ENCODE data around the gene NCR1. TPM values are rescaled to one million over a fixed set of nuclear protein-coding genes. Genes with fewer than 3 reads are reported as not detected.
A peak's percentile ranks its signal among the peaks of the same experiment; 100 is the strongest.
"Not testable (repeated sequence)": the region's sequence is repeated elsewhere in the genome, so short reads cannot be mapped to it uniquely, and the experiment has no call there.

The NCR1 gene
- total RNA-seq, 1 experiment from 2014 or later: 4.3 TPM

DNA sequence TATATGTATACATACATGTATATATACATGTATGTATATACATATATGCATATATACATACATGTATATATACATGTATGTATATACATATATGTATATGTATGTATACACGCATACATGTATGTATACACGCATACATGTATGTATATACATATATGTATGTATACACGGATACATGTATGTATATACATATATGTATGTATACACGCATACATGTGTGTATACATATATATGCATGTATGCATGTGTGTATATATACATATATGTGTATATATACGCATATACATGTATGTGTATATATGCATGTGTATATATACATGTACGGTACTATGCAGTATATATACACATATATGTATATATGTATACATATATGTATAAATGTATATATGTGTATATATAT, 2.6 kb upstream of the NCR1 start:
- Mint-ChIP-seq H3K27me3 (ENCODE audit: low read depth) (peaks cover 5% of the 10 kb centered on the region), H3K9me3 (peaks cover 9% of the 10 kb centered on the region)

DNA sequence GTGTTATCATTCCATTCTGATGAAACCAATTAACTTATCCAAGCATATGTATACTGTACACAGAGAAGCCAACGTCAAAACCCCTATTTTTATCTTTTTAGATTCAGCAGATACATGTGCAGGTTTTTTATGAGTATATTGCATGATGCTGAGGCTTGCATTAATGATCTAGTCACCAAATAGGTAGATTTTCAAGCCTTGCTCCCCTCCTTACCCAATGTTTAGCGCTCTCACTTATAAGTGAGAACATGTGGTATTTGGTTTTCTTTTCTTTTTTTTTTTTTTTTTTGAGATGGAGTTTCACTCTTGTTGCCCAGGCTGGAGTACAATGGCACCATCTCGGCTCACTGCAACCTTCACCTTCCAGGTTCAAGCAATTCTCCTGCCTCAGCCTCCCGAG, 1.7 kb upstream of the NCR1 start:
- not testable (repeated sequence) for H3K27ac Mint-ChIP-seq; H3K36me3 Mint-ChIP-seq; H3K9me3 Mint-ChIP-seq; DNase-seq (ENCODE audit: low spot score); ATAC-seq; H3K27me3 Mint-ChIP-seq (ENCODE audit: low read depth); H3K4me3 Mint-ChIP-seq
- peaks cover 41% of the 10 kb centered on the region for H3K4me1 Mint-ChIP-seq
- POLR2A ChIA-PET: interaction anchor here (0.7 kb wide), 1 partner anchor 111 kb away, joined by 5 read pairs; no protein-coding TSS in a partner anchor
- CTCF ChIA-PET: interaction anchor here (3.0 kb wide), 1 partner anchor 23 kb away, joined by 16 read pairs; no protein-coding TSS in a partner anchor

More for the DNA sequence above, 2.6 kb upstream of the NCR1 start:
- DNase-seq (ENCODE audit: low spot score) (no peak), ATAC-seq (no peak)
- no peak for TF ChIP-seq ATF1 (CRISPR knock-in tag; IDR thresholded peaks at IDR 0.05)
- TF ChIP-seq, protein P1, sequence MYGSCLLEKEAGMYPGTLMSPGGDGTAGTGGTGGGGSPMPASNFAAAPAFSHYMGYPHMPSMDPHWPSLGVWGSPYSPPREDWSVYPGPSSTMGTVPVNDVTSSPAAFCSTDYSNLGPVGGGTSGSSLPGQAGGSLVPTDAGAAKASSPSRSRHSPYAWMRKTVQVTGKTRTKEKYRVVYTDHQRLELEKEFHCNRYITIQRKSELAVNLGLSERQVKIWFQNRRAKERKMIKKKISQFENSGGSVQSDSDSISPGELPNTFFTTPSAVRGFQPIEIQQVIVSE (CRISPR knock-in tag; IDR thresholded peaks at IDR 0.05; ENCODE audit: borderline replicate concordance): no peak
- Mint-ChIP-seq H3K36me3 (peaks cover 9% of the 10 kb centered on the region), H3K4me3 (no peak overlapping the region), H3K4me1 (peaks cover 50% of the 10 kb centered on the region), H3K27ac (no peak overlapping the region)
- ChIA-PET POLR2A (interaction anchor here (0.7 kb wide), 1 partner anchor 112 kb away, joined by 5 read pairs; no protein-coding TSS in a partner anchor), CTCF (interaction anchor here (1.7 to 3.0 kb wide), 2 partner anchors 10 to 22 kb away, joined by 7 to 16 read pairs; no protein-coding TSS in a partner anchor)

DNA sequence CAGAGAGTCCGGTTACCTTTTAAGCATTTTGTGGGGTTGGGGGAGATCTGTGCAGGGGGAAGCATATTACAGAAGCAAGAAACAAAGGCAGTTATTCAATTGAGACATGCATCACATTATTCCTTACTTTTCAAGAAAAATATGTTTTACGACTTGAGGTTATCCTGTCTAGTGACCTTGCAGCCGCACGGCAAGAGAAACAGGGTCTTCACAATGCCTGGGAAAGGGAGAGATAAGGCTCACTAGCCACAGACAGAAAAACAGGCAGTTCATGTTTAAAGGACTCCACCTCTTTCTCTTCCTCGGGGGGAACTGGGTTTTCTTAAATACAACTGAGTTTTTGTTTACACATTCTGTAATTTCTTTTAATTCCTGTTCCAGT, 536 bp upstream of the NCR1 start:
- peaks cover 32% of the 10 kb centered on the region for H3K4me1 Mint-ChIP-seq
- H3K4me3 Mint-ChIP-seq: no peak overlapping the region
- TF ChIP-seq TCF7 (CRISPR knock-in tag; IDR thresholded peaks at IDR 0.05; ENCODE audit: low read depth) (no peak), ESRRA (CRISPR knock-in tag; IDR thresholded peaks at IDR 0.05; ENCODE audit: borderline replicate concordance) (no peak)
- H3K9me3 Mint-ChIP-seq: no peaks in the 10 kb centered on the region; the same call in 1 of the 2 replicates
- ATAC-seq: no peak
- peaks cover 5% of the 10 kb centered on the region for H3K36me3 Mint-ChIP-seq
- H3K27ac Mint-ChIP-seq: peak overlapping the region; percentile 87
- ChIA-PET CTCF (interaction anchor here (0.5 to 0.8 kb wide), 2 partner anchors 12 to 24 kb away, joined by 3 to 4 read pairs; no protein-coding TSS in a partner anchor), POLR2A (no interaction called here)
- no peaks in the 10 kb centered on the region; the same call in 1 of the 2 replicates for H3K27me3 Mint-ChIP-seq (ENCODE audit: low read depth)
- DNase-seq (ENCODE audit: low spot score): no peak

DNA sequence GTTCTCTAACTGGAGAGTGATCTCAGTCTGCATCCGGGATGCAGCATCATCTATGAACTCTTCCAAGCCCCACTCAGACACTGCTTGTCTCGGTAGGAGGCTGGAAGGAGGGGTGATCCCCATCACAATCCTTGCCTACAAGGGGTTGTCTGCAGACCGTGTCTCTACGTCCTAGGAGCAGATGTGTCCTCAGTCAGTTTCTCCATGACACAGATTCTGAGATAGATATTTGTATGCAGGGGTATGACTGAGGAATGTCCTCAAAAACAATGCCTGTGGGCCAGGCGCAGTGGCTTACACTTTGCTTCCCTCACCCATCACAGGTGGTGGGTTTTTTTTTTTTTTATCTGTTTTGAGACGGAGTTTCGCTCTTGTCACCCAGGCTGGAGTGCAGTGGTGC, 871 bp downstream of the NCR1 start:
- Mint-ChIP-seq H3K4me1 (peaks cover 26% of the 10 kb centered on the region), H3K27ac (no peak overlapping the region; the same call in 1 of the 2 replicates), H3K36me3 (peaks cover 10% of the 10 kb centered on the region), H3K27me3 (ENCODE audit: low read depth) (no peaks in the 10 kb centered on the region; the same call in 1 of the 2 replicates), H3K9me3 (no peaks in the 10 kb centered on the region; the same call in 1 of the 2 replicates), H3K4me3 (no peak overlapping the region)
- ATAC-seq: no peak
- CTCF ChIA-PET: interaction anchor here (1.3 kb wide), 1 partner anchor 26 kb away, joined by 4 read pairs; no protein-coding TSS in a partner anchor
- POLR2A ChIA-PET: interaction anchor here (0.5 to 0.7 kb wide), 2 partner anchors 139 to 580 kb away, joined by 4 to 5 read pairs; no protein-coding TSS in a partner anchor
- TF ChIP-seq, protein P2, sequence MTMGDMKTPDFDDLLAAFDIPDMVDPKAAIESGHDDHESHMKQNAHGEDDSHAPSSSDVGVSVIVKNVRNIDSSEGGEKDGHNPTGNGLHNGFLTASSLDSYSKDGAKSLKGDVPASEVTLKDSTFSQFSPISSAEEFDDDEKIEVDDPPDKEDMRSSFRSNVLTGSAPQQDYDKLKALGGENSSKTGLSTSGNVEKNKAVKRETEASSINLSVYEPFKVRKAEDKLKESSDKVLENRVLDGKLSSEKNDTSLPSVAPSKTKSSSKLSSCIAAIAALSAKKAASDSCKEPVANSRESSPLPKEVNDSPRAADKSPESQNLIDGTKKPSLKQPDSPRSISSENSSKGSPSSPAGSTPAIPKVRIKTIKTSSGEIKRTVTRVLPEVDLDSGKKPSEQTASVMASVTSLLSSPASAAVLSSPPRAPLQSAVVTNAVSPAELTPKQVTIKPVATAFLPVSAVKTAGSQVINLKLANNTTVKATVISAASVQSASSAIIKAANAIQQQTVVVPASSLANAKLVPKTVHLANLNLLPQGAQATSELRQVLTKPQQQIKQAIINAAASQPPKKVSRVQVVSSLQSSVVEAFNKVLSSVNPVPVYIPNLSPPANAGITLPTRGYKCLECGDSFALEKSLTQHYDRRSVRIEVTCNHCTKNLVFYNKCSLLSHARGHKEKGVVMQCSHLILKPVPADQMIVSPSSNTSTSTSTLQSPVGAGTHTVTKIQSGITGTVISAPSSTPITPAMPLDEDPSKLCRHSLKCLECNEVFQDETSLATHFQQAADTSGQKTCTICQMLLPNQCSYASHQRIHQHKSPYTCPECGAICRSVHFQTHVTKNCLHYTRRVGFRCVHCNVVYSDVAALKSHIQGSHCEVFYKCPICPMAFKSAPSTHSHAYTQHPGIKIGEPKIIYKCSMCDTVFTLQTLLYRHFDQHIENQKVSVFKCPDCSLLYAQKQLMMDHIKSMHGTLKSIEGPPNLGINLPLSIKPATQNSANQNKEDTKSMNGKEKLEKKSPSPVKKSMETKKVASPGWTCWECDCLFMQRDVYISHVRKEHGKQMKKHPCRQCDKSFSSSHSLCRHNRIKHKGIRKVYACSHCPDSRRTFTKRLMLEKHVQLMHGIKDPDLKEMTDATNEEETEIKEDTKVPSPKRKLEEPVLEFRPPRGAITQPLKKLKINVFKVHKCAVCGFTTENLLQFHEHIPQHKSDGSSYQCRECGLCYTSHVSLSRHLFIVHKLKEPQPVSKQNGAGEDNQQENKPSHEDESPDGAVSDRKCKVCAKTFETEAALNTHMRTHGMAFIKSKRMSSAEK (CRISPR knock-in tag; IDR thresholded peaks at IDR 0.05; ENCODE audit: borderline replicate concordance): no peak
- DNase-seq (ENCODE audit: low spot score): no peak

DNA sequence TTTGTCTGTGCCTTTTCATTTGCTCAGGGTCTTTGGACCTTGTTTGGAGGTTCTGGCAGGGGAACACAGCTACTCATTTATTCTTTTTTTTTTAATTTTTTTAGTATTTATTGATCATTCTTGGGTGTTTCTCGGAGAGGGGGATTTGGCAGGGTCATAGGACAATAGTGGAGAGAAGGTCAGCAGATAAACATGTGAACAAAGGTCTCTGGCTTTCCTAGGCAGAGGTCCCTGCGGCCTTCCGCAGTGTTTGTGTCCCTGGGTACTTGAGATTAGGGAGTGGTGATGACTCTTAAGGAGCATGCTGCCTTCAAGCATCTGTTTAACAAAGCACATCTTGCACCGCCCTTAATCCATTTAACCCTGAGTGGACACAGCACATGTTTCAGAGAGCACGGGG, 2.0 kb downstream of the NCR1 start:
- H3K27ac Mint-ChIP-seq; H3K9me3 Mint-ChIP-seq; ATAC-seq; H3K27me3 Mint-ChIP-seq (ENCODE audit: low read depth); CTCF ChIA-PET; DNase-seq (ENCODE audit: low spot score); POLR2A ChIA-PET; H3K4me3 Mint-ChIP-seq: not testable (repeated sequence)
- Mint-ChIP-seq H3K36me3 (peaks cover 12% of the 10 kb centered on the region), H3K4me1 (peaks cover 21% of the 10 kb centered on the region)

DNA sequence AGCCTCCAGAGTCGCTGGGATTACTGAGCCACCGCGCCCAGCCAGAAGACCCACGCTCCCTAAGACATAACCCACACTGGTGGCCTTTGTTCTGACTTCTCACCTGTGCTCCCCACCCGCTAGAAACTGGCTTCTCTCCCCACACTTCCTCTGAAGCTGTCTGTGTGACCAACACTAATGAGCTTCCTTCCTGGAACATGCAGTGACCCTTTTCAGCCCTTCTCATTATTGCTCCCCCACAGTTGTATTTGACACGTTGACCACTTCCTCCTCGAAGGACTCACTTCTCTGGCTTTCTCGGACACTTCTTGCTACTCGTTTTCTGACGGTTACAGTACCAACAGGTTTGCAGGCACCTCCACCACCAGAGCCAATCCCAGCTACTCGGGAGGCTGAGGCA, 10.9 kb downstream of the NCR1 start:
- Mint-ChIP-seq H3K36me3 (peaks cover 2% of the 10 kb centered on the region; the same call in 1 of the 2 replicates), H3K27me3 (ENCODE audit: low read depth) (no peaks in the 10 kb centered on the region), H3K27ac (peak overlapping the region; percentile 11; the same call in 1 of the 2 replicates), H3K4me1 (peaks cover 9% of the 10 kb centered on the region), H3K4me3 (no peak overlapping the region), H3K9me3 (no peaks in the 10 kb centered on the region)
- DNase-seq (ENCODE audit: low spot score) (no peak), ATAC-seq (no peak)
- POLR2A ChIA-PET: no interaction called here
- CTCF ChIA-PET: interaction anchor here (0.7 to 8.4 kb wide), 3 partner anchors 23 to 171 kb away, joined by 3 to 166 read pairs (median 4); no protein-coding TSS in a partner anchor
- TF ChIP-seq NFE2L1 (CRISPR knock-in tag; IDR thresholded peaks at IDR 0.05) (no peak), TP53 (CRISPR knock-in tag; IDR thresholded peaks at IDR 0.05) (no peak), GTF2I (CRISPR knock-in tag; conservative IDR thresholded peaks at IDR 0.05) (no peak), FOXP1 (CRISPR knock-in tag; IDR thresholded peaks at IDR 0.05; ENCODE audit: borderline replicate concordance) (no peak), ETV6 (CRISPR knock-in tag; IDR thresholded peaks at IDR 0.05) (no peak)
- TF ChIP-seq, protein P3, sequence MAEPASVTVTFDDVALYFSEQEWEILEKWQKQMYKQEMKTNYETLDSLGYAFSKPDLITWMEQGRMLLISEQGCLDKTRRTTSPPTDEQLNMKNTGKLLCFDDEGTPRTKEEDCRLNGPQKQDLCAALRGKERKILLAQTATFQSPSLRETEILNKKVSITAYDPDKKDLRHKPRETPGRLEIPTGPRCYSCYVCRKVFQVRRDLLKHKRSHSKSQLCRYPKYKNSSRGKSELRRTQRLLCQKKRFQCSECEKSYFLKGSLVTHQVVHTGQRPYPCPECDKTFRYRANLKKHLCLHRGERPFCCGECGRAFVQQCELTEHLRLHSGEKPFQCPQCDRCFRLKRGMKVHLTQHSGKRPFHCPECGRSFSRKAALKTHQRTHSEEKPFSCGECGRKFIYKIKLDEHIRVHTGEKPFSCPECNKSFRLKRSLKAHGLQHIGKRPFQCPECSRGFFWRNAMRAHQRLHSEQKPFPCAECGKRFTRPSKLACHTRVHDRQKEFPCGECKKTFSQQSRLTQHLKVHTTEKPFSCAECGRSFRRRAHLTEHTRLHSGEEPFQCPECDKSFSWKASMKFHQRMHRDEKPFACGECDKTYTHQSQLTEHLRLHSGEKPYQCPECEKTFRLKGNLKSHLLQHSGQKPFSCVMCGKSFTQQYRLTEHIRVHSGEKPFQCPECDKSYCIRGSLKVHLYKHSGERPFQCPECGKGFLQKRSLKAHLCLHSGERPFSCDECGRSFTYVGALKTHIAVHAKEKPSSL (CRISPR knock-in tag; conservative IDR thresholded peaks at IDR 0.05): no peak
- TF ChIP-seq, protein P4, sequence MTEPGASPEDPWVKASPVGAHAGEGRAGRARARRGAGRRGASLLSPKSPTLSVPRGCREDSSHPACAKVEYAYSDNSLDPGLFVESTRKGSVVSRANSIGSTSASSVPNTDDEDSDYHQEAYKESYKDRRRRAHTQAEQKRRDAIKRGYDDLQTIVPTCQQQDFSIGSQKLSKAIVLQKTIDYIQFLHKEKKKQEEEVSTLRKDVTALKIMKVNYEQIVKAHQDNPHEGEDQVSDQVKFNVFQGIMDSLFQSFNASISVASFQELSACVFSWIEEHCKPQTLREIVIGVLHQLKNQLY (CRISPR knock-in tag; IDR thresholded peaks at IDR 0.05): no peak
- TF ChIP-seq, protein P5, sequence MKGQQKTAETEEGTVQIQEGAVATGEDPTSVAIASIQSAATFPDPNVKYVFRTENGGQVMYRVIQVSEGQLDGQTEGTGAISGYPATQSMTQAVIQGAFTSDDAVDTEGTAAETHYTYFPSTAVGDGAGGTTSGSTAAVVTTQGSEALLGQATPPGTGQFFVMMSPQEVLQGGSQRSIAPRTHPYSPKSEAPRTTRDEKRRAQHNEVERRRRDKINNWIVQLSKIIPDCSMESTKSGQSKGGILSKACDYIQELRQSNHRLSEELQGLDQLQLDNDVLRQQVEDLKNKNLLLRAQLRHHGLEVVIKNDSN (CRISPR knock-in tag; IDR thresholded peaks at IDR 0.05): no peak

All from WTC11 (cell line).